ENCODE measurements around the gene RPS6KB2. TPM values are rescaled to one million over a fixed set of nuclear protein-coding genes. Genes with fewer than 3 reads are reported as not detected.
A peak's percentile ranks its signal among the peaks of the same experiment; 100 is the strongest.

Gene RPS6KB2
- total and polyA plus RNA-seq, 5 donors from 2014 or later, result 44.4 to 66.0 (median 51.4) TPM

GRCh38 chr11:67441098-67441563 lies 12.8 kb downstream of the RPS6KB2 start:
- no peak overlapping the region for H3K4me3 ChIP-seq (ENCODE audit: low read depth, low read length)
- Mint-ChIP-seq H3K4me1 (peaks cover 7 to 77% (median 44%) of the 10 kb centered on the region in 4 donors), H3K27me3 (no peaks in the 10 kb centered on the region), H3K9me3 (peaks cover 0 to 2% (median 0%) of the 10 kb centered on the region in 7 donors), H3K36me3 (peaks cover 5% of the 10 kb centered on the region), H3K4me3 (peak overlapping the region; percentile 53 to 99 (median 66)), H3K27ac (peak overlapping the region; percentile 76 to 94 (median 92))
- peak overlapping the region; percentile 94 for H3K27ac ChIP-seq (ENCODE audit: insufficient read depth, low read length, poor library complexity, severe bottlenecking)
- no peaks in the 10 kb centered on the region for H3K36me3 ChIP-seq (ENCODE audit: control insufficient read depth, insufficient read depth, low read length)
- no peak for ATAC-seq (ENCODE audit: low read depth in 2 of 2)
- peaks cover 93% of the 10 kb centered on the region for H3K4me1 ChIP-seq (ENCODE audit: control insufficient read depth, insufficient read depth, low read length, poor library complexity, severe bottlenecking)
- no peaks in the 10 kb centered on the region for H3K9me3 ChIP-seq (ENCODE audit: control insufficient read depth in 2 of 2, low read length in 2 of 2)
- H3K27me3 ChIP-seq (ENCODE audit: control insufficient read depth, insufficient read depth, low read length), result no peaks in the 10 kb centered on the region
- DNase-seq, result peak in 1 of 3 donors; percentile 33

DNA sequence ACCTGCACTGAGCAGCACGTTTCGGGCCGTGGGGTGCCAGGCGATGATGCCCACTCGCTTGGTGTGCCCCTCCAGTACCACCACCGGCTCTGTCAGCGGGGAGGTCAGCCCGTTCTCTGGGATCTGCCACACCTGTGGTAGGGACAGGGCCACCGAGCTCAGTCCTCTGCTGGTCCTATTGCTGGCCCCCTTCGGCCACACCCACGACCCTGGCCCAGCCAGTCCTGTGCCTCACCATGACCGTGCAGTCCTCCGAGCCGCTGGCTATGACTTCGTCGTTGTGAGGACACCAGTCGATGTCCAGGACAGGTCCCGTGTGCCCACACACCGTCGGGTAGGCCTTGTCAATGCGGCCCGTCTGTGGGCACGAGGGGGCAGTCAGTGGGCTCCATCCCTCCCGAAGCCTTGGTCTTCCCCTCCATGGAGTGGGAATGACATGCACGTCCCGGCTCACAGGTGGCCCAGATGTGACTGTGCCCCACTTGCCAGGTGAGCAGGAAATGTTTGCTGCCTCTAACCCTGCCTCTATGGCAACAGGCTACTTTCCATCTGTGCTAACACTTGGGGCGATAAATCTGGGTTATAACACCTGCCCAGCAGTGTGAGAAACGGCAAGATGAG lies 13.5 kb downstream of the RPS6KB2 start:
- H3K27me3 Mint-ChIP-seq, result no peaks in the 10 kb centered on the region
- H3K4me3 Mint-ChIP-seq, result peak overlapping the region; percentile 57 to 94 (median 74)

GRCh38 chr11:67442504-67443404 lies 14.5 kb downstream of the RPS6KB2 start:
- H3K4me1 Mint-ChIP-seq, result peaks cover 11 to 85% (median 51%) of the 10 kb centered on the region in 4 donors
- no peak for DNase-seq
- H3K27me3 ChIP-seq (ENCODE audit: control insufficient read depth, insufficient read depth, low read length), result no peaks in the 10 kb centered on the region

More for the DNA sequence above, 13.5 kb downstream of the RPS6KB2 start:
- Histone ChIP-seq H3K27me3 (ENCODE audit: control insufficient read depth, insufficient read depth, low read length) (no peaks in the 10 kb centered on the region), H3K9me3 (ENCODE audit: control insufficient read depth in 2 of 2, low read length in 2 of 2) (no peaks in the 10 kb centered on the region), H3K4me3 (ENCODE audit: low read depth, low read length) (no peak overlapping the region), H3K4me1 (ENCODE audit: control insufficient read depth, insufficient read depth, low read length, poor library complexity, severe bottlenecking) (peaks cover 93% of the 10 kb centered on the region), H3K36me3 (ENCODE audit: control insufficient read depth, insufficient read depth, low read length) (no peaks in the 10 kb centered on the region), H3K27ac (ENCODE audit: insufficient read depth, low read length, poor library complexity, severe bottlenecking) (peak overlapping the region; percentile 94)
- Mint-ChIP-seq H3K9me3 (peaks cover 0 to 2% (median 0%) of the 10 kb centered on the region in 7 donors), H3K36me3 (peaks cover under 1% of the 10 kb centered on the region), H3K27ac (peak overlapping the region; percentile 76 to 90 (median 89)), H3K4me1 (peaks cover 11 to 79% (median 48%) of the 10 kb centered on the region in 4 donors)
- ATAC-seq (ENCODE audit: low read depth in 2 of 2) (no peak), DNase-seq (peak in 2 of 3 donors; percentile 43 to 54)

DNA sequence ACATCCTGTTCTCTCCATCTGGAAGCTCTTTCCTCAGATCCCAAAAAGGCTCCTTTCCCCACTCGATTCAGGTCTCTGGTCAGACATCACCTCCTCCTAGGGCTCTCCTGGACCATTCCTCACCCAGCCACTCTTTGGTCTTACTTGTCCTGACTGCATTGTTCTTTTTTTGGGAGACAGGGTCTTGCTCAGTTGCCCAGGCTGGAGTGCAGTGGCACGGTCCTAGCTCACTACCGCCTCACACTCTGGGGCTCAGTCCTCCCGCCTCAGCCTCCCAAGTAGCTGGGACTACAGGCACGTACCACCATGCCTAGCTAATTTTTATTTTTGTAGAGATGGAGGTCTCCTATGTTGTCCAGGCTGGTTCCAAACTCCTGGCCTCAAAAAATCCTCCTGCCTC lies 17.2 kb downstream of the RPS6KB2 start:
- peak overlapping the region; percentile 83 to 91 (median 89) for H3K4me3 Mint-ChIP-seq

More at GRCh38 chr11:67442504-67443404, 14.5 kb downstream of the RPS6KB2 start:
- Histone ChIP-seq H3K27ac (ENCODE audit: insufficient read depth, low read length, poor library complexity, severe bottlenecking) (peak overlapping the region; percentile 94), H3K9me3 (ENCODE audit: control insufficient read depth in 2 of 2, low read length in 2 of 2) (no peaks in the 10 kb centered on the region), H3K4me1 (ENCODE audit: control insufficient read depth, insufficient read depth, low read length, poor library complexity, severe bottlenecking) (peaks cover 97% of the 10 kb centered on the region), H3K4me3 (ENCODE audit: low read depth, low read length) (no peak overlapping the region), H3K36me3 (ENCODE audit: control insufficient read depth, insufficient read depth, low read length) (no peaks in the 10 kb centered on the region)
- Mint-ChIP-seq H3K4me3 (peak overlapping the region; percentile 57 to 94 (median 74)), H3K9me3 (peaks cover 0 to 2% (median 0%) of the 10 kb centered on the region in 7 donors), H3K36me3 (no peaks in the 10 kb centered on the region), H3K27ac (peak overlapping the region; percentile 50 to 90 (median 89)), H3K27me3 (no peaks in the 10 kb centered on the region)
- ATAC-seq (ENCODE audit: low read depth in 2 of 2), result no peak

GRCh38 chr11:67448220-67448609 lies 19.9 kb downstream of the RPS6KB2 start:
- no peaks in the 10 kb centered on the region for H3K36me3 Mint-ChIP-seq
- peaks cover 0 to 2% (median 0%) of the 10 kb centered on the region in 7 donors for H3K9me3 Mint-ChIP-seq
- ATAC-seq (ENCODE audit: low read depth in 2 of 2) (no peak), DNase-seq (no peak)
- peaks cover 5 to 64% (median 36%) of the 10 kb centered on the region in 4 donors for H3K4me1 Mint-ChIP-seq
- no peaks in the 10 kb centered on the region for H3K27me3 Mint-ChIP-seq
- Histone ChIP-seq H3K36me3 (ENCODE audit: control insufficient read depth, insufficient read depth, low read length) (no peaks in the 10 kb centered on the region), H3K9me3 (ENCODE audit: control insufficient read depth in 2 of 2, low read length in 2 of 2) (no peaks in the 10 kb centered on the region), H3K4me1 (ENCODE audit: control insufficient read depth, insufficient read depth, low read length, poor library complexity, severe bottlenecking) (peaks cover 61% of the 10 kb centered on the region), H3K27ac (ENCODE audit: insufficient read depth, low read length, poor library complexity, severe bottlenecking) (peak overlapping the region; percentile 48), H3K4me3 (ENCODE audit: low read depth, low read length) (no peak overlapping the region), H3K27me3 (ENCODE audit: control insufficient read depth, insufficient read depth, low read length) (no peaks in the 10 kb centered on the region)
- peak overlapping the region in 2 of 4 donors; percentile 44 to 78 for H3K4me3 Mint-ChIP-seq
- H3K27ac Mint-ChIP-seq, result peak overlapping the region; percentile 60 to 97 (median 79)

More for the DNA sequence above, 17.2 kb downstream of the RPS6KB2 start:
- H3K4me1 ChIP-seq (ENCODE audit: control insufficient read depth, insufficient read depth, low read length, poor library complexity, severe bottlenecking), result peaks cover 86% of the 10 kb centered on the region
- peaks cover 11 to 82% (median 48%) of the 10 kb centered on the region in 4 donors for H3K4me1 Mint-ChIP-seq
- peak overlapping the region; percentile 96 to 97 (median 97) for H3K27ac Mint-ChIP-seq
- H3K9me3 ChIP-seq (ENCODE audit: control insufficient read depth in 2 of 2, low read length in 2 of 2), result no peaks in the 10 kb centered on the region
- H3K27me3 Mint-ChIP-seq, result no peaks in the 10 kb centered on the region
- H3K36me3 Mint-ChIP-seq, result no peaks in the 10 kb centered on the region
- H3K9me3 Mint-ChIP-seq, result peaks cover 0 to 2% (median 0%) of the 10 kb centered on the region in 7 donors
- no peak overlapping the region for H3K4me3 ChIP-seq (ENCODE audit: low read depth, low read length)
- ATAC-seq (ENCODE audit: low read depth in 2 of 2) (no peak), DNase-seq (no peak)
- peak overlapping the region; percentile 94 for H3K27ac ChIP-seq (ENCODE audit: insufficient read depth, low read length, poor library complexity, severe bottlenecking)
- no peaks in the 10 kb centered on the region for H3K27me3 ChIP-seq (ENCODE audit: control insufficient read depth, insufficient read depth, low read length)
- H3K36me3 ChIP-seq (ENCODE audit: control insufficient read depth, insufficient read depth, low read length), result no peaks in the 10 kb centered on the region

DNA sequence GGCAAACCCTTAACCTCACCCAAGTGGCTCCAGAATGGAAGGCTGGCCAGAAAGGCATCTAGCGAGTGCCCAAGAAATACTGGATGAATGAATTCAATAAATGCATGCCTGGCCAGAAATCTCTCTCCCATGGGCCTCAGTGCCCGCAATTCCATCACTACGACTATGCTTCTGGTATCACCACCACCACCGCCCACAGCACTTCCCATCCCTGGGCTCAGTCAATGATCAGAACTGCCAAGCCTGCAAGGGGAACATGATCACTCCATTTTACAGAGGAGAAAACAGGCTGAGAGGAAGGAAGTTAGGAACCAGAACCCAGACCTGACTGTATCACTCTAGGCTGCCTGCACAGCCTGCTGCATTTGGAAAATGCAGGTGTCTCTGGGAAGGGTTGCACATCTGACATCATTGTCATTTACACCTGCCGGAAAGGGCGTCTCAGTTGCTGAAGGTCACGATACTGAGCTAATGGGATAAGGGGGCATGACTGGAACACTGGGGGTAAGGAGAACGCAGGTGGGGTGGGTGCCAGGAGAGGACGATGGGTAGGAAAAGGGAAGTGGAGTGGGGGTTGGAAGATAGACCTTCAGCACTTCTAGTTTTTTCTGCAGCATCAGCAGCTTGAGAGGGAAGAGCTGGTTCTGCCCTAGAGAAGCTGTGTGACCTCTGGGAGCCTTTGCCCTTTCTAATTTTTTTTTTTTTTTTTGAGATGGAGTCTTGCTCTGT lies 21.0 kb downstream of the RPS6KB2 start:
- peaks cover 51% of the 10 kb centered on the region for H3K4me1 ChIP-seq (ENCODE audit: control insufficient read depth, insufficient read depth, low read length, poor library complexity, severe bottlenecking)
- DNase-seq, result no peak
- H3K36me3 ChIP-seq (ENCODE audit: control insufficient read depth, insufficient read depth, low read length), result no peaks in the 10 kb centered on the region
- no peak overlapping the region for H3K27ac ChIP-seq (ENCODE audit: insufficient read depth, low read length, poor library complexity, severe bottlenecking)
- no peak overlapping the region for H3K4me3 ChIP-seq (ENCODE audit: low read depth, low read length)
- H3K9me3 ChIP-seq (ENCODE audit: control insufficient read depth in 2 of 2, low read length in 2 of 2), result no peaks in the 10 kb centered on the region
- H3K27me3 ChIP-seq (ENCODE audit: control insufficient read depth, insufficient read depth, low read length), result no peaks in the 10 kb centered on the region
- Mint-ChIP-seq H3K27ac (peak overlapping the region; percentile 7 to 97 (median 54)), H3K9me3 (no peaks in the 10 kb centered on the region), H3K4me1 (peaks cover 5 to 57% (median 32%) of the 10 kb centered on the region in 4 donors), H3K4me3 (peak overlapping the region in 1 of 4 donors; percentile 53), H3K27me3 (no peaks in the 10 kb centered on the region), H3K36me3 (no peaks in the 10 kb centered on the region)
- no peak for ATAC-seq (ENCODE audit: low read depth in 2 of 2)

Data from CD4-positive, CD25-positive, alpha-beta regulatory T cell (primary cell).